HFFc6 (cell line): ENCODE data around the gene CDH15. TPM values are rescaled to one million over a fixed set of nuclear protein-coding genes. Genes with fewer than 3 reads are reported as not detected.

Experiments
- DNase-seq: peaks from one replicate; pipeline ENCODE4 v3.0.0-alpha.2; 2018
- H3K27ac Mint-ChIP-seq: 2 replicates; pipeline ENCODE4 v1.8.0; 2020; ENCODE audit warnings: mild to moderate bottlenecking, mixed read lengths
- H3K27me3 Mint-ChIP-seq: 2 replicates; pipeline ENCODE4 v1.8.0; 2021; ENCODE audit warnings: mild to moderate bottlenecking, moderate library complexity, mixed read lengths; ENCODE audit not compliant: insufficient read depth
- H3K36me3 Mint-ChIP-seq: 2 replicates; pipeline ENCODE4 v1.8.0; 2021; ENCODE audit warnings: low read depth, mixed read lengths
- H3K4me1 Mint-ChIP-seq: 2 replicates; pipeline ENCODE4 v1.8.0; 2020; ENCODE audit warnings: low read depth, mixed read lengths
- H3K4me3 Mint-ChIP-seq: 2 replicates; pipeline ENCODE4 v1.8.0; 2020; ENCODE audit warnings: mild to moderate bottlenecking, moderate library complexity, mixed read lengths
- H3K9me3 Mint-ChIP-seq: 2 replicates; pipeline ENCODE4 v1.8.0; 2020; ENCODE audit warnings: mild to moderate bottlenecking, mixed read lengths
- CTCF ChIP-seq: fragments of 200-600 bp; sonication (generic); IDR thresholded peaks from 2 replicates; pipeline ENCODE4 v1.5.0; 2021; ENCODE audit warnings: antibody characterized with exemption, mild to moderate bottlenecking
- total RNA-seq, 6 experiments: library from RNA; stranded (reverse); fragmentation: NEBNext Ultra II Directional; extraction: Animal tissue kit (Norgen Biotek cat#: 25700); gene quantifications; 2 replicates in 1 of 6; 3 replicates in 5 of 6; pipeline ENCODE4 v1.2.3, GENCODE V29; 2021

CDH15 gene
- total RNA-seq, 6 experiments from 2014 or later = 0.05 to 0.07 TPM; not detected in 4

- H3K4me1 Mint-ChIP-seq = no peaks in the 10 kb centered on the region
- H3K4me3 Mint-ChIP-seq = no peak overlapping the region
- H3K27me3 Mint-ChIP-seq = peaks cover 2% of the 10 kb centered on the region
- H3K27ac Mint-ChIP-seq = no peak overlapping the region
- H3K9me3 Mint-ChIP-seq = no peaks in the 10 kb centered on the region
- no peaks in the 10 kb centered on the region for H3K36me3 Mint-ChIP-seq
- no peak for TF ChIP-seq CTCF
- DNase-seq = no peak
Measured at GRCh38 chr16:89192956-89193575, 21.5 kb downstream of the CDH15 start.

DNA sequence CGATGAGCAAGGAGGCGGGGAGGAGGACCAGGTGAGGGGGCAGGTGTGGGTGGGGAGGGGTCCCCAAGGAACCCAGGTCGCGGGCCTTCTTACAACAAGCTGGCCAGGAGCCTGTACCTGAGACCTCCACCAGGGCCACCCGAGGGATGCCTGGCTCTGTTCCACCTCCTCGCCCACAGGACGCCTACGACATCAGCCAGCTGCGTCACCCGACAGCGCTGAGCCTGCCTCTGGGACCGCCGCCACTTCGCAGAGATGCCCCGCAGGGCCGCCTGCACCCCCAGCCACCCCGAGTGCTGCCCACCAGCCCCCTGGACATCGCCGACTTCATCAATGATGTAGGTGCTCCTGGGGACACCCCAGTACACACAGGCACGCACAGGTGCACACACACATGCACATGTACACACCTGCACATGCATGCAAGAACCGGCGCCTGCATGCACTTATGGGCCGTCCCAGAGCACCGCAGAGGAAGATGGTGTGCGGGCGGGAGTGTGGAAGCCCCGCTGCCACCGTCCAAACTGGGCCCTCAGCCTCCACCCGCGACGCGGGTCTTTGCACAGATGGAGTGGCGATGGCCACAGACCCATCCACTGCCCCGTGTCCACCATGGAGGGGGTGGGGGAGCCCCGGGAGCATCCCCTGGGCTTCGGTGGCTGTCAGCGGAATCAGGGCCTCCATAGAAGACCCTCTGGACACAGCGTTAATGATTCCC, 22.2 kb downstream of the CDH15 start:
- H3K36me3 Mint-ChIP-seq = no peaks in the 10 kb centered on the region
- no peaks in the 10 kb centered on the region; the same call in 1 of the 2 replicates for H3K27me3 Mint-ChIP-seq
- H3K9me3 Mint-ChIP-seq = no peaks in the 10 kb centered on the region
- H3K27ac Mint-ChIP-seq = no peak overlapping the region
- no peak for TF ChIP-seq CTCF
- no peaks in the 10 kb centered on the region for H3K4me1 Mint-ChIP-seq
- H3K4me3 Mint-ChIP-seq = no peak overlapping the region
- no peak for DNase-seq

DNA sequence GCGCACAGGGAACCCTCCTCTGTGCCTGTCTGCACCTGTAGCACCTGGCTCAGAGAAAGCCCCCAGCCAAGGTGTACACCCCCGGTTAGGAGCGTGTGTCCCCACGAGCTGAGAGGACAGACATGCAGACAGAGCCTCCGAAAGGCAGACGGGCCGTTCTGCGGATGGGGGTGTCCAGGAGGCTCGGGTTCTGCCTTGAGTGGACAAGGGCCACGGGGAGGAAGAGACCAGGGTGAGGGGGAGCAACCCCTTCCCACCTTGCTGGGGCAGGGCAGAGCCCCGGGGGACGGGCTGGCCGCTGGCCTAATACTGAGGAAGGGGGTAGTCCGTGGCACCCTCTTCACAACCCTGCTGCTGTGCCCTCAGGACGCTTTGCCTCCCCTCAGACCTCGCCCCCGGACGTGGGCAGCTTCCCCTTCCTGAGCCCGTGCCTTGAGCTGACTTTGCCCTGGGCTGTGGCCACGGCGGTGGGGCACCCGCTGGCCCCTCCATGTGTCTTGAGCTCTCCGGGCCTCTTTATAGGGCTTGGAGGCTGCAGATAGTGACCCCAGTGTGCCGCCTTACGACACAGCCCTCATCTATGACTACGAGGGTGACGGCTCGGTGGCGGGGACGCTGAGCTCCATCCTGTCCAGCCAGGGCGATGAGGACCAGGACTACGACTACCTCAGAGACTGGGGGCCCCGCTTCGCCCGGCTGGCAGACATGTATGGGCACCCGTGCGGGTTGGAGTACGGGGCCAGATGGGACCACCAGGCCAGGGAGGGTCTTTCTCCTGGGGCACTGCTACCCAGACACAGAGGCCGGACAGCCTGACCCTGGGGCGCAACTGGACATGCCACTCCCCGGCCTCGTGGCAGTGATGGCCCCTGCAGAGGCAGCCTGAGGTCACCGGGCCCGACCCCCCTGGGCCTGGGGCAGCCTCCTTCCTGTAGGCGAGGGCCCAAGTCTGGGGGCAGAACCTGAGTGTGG, 23.1 kb downstream of the CDH15 start:
- no peaks in the 10 kb centered on the region for H3K36me3 Mint-ChIP-seq
- H3K27me3 Mint-ChIP-seq = no peaks in the 10 kb centered on the region
- no peak for DNase-seq
- no peaks in the 10 kb centered on the region for H3K4me1 Mint-ChIP-seq
- no peaks in the 10 kb centered on the region for H3K9me3 Mint-ChIP-seq
- TF ChIP-seq CTCF = no peak
- H3K27ac Mint-ChIP-seq = no peak overlapping the region
- H3K4me3 Mint-ChIP-seq = no peak overlapping the region

GRCh38 chr16:89195521-89196171, 24.1 kb downstream of the CDH15 start:
- no peaks in the 10 kb centered on the region for H3K4me1 Mint-ChIP-seq
- no peak overlapping the region for H3K27ac Mint-ChIP-seq
- H3K4me3 Mint-ChIP-seq = no peak overlapping the region
- H3K27me3 Mint-ChIP-seq = peaks cover 6% of the 10 kb centered on the region
- H3K9me3 Mint-ChIP-seq = no peaks in the 10 kb centered on the region
- H3K36me3 Mint-ChIP-seq = no peaks in the 10 kb centered on the region
- TF ChIP-seq CTCF = no peak
- DNase-seq = no peak

DNA sequence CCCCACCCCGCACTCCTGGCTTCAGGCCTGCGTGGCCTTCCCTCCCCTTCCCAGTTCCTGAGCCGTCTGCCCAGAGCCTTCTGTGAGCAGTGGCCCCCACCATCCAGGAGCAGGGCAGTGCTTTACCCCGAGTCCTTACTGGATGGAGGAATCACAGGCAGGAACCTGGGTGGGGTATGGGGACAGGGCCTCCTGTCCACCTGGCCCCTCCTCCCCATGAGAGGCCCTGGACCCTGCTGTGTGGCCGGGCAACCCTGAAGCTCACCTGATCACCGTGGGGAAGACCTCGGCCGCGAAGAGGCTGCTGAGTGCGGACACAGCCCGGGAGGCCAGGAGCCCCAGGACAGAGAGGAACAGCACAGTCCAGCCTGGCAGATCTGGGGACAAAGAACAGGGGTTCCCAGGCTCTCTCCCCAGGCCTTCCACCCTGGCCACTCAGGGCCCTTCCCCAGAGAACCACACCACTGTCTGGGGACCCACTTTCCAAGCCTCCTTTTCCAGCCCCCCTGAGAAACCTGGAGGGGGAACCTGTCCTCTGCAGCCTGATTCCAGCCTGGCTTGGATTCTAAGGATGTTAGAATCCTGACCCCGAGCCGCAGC, 25.6 kb downstream of the CDH15 start:
- Mint-ChIP-seq H3K4me3 (no peak overlapping the region), H3K36me3 (no peaks in the 10 kb centered on the region), H3K9me3 (no peaks in the 10 kb centered on the region), H3K27ac (no peak overlapping the region), H3K27me3 (peaks cover 8% of the 10 kb centered on the region), H3K4me1 (no peaks in the 10 kb centered on the region)
- DNase-seq = no peak
- no peak for TF ChIP-seq CTCF
